Body of pancreas (tissue), 4 donors: ENCODE measurements around the gene TYW1. TPM values are rescaled to one million over a fixed set of nuclear protein-coding genes. Genes with fewer than 3 reads are reported as not detected.
"Not testable (repeated sequence)": the region's sequence is repeated elsewhere in the genome, so short reads cannot be mapped to it uniquely, and the experiment has no call there.

Experiments
- ATAC-seq: fragments of 150-250 bp; one replicate; pipeline ENCODE4 v1.9.1; 2016
- DNase-seq, 4 donors: peaks; one replicate each; pipeline ENCODE4 v3.0.0-alpha.2; 2019
- H3K27ac ChIP-seq, 4 donors: fragments of 200-600 bp; sonication (generic); 1 replicate in 3 of 4; 2 replicates in 1 of 4; pipeline versions ENCODE4 v1.5.1 to v1.6.1; 2016 to 2019; ENCODE audit warnings: mild to moderate bottlenecking in 1 of 4, mixed read lengths in 1 of 4, moderate library complexity in 1 of 4
- H3K27me3 ChIP-seq, 2 donors: fragments of 200-600 bp; sonication (generic); one replicate each; pipeline ENCODE4 v1.6.0; 2016; ENCODE audit warnings: mild to moderate bottlenecking in 1 of 2
- H3K36me3 ChIP-seq, 2 donors: fragments of 200-600 bp; sonication (generic); replicated peaks in 1 of 2; 2 replicates each; pipeline ENCODE4 v1.5.1; 2016; ENCODE audit warnings: low read depth in 2 of 2; ENCODE audit not compliant: insufficient read depth in 1 of 2
- H3K4me1 ChIP-seq: fragments of 200-600 bp; sonication (generic); one replicate; pipeline ENCODE4 v1.6.0; 2016
- H3K4me3 ChIP-seq, 2 donors: fragments of 200-600 bp; sonication (generic); 1 replicate in 1 of 2; 2 replicates in 1 of 2; pipeline ENCODE4 v1.5.1; 2016 to 2019
- H3K9me3 ChIP-seq, 3 donors: fragments of 200-600 bp; sonication (generic); 1 replicate in 2 of 3; 2 replicates in 1 of 3; pipeline ENCODE4 v1.5.1; 2016
- CTCF ChIP-seq, 7 experiments: fragments of 450-650 bp in 4 of 7; fragments of 200-600 bp in 3 of 7; sonication (generic) in 3 of 7; IDR thresholded peaks; one replicate each; pipeline ENCODE4 v1.5.1; 2016 to 2019; ENCODE audit warnings: antibody characterized with exemption in 7 of 7
- POLR2A ChIP-seq, 3 donors: fragments of 450-650 bp; IDR thresholded peaks; one replicate each; pipeline ENCODE4 v1.6.1; 2016; ENCODE audit warnings: antibody characterized with exemption in 3 of 3, mild to moderate bottlenecking in 2 of 3
- WGBS, 2 donors: methylation state at CpG; one replicate each; pipeline ENCODE4 v1.1.5; 2017; 5-methylcytosine and 5-hydroxymethylcytosine counted together
- intact Hi-C: fragments of 100-400 bp; cut with DNase I; formaldehyde crosslinking; loops from one replicate; pipeline ENCODE4 v1.15.1; 2023
- total RNA-seq, 2 donors: library from RNA; depleted of rRNA; stranded (reverse); fragments of >200 nt; gene quantifications; one replicate each; pipeline ENCODE4 v1.1.0, GENCODE V29; 2016

TYW1 gene
- total RNA-seq, 2 donors from 2014 or later = 7.6 to 15.6 TPM

GRCh38 chr7:67100038-67100437 is 103.4 kb downstream of the TYW1 start:
- DNase-seq, ATAC-seq, H3K27me3 ChIP-seq, H3K36me3 ChIP-seq, H3K9me3 ChIP-seq, H3K27ac ChIP-seq, H3K4me1 ChIP-seq, H3K4me3 ChIP-seq, intact Hi-C loops: not testable (repeated sequence)
- 95 to 96% methylated on average over 6 of the region's 6 CpGs for WGBS, 2 donors

- no peaks in the 10 kb centered on the region for H3K27me3 ChIP-seq
- TF ChIP-seq POLR2A (IDR thresholded peaks at IDR 0.05) (no peak), CTCF (IDR thresholded peaks at IDR 0.05) (no peak)
- DNase-seq (no peak), ATAC-seq (no peak)
- H3K36me3 ChIP-seq = no peaks in the 10 kb centered on the region
- H3K27ac ChIP-seq = no peak overlapping the region
- intact Hi-C loops = no loop called here
- H3K9me3 ChIP-seq = no peaks in the 10 kb centered on the region
- 66 to 75% methylated on average over 4 of the region's 4 CpGs for WGBS, 2 donors
- no peaks in the 10 kb centered on the region for H3K4me1 ChIP-seq
- H3K4me3 ChIP-seq = no peak overlapping the region
These were observed 104.3 kb downstream of the TYW1 start for GRCh38 chr7:67100956-67101361.

- DNase-seq, H3K27me3 ChIP-seq, H3K4me1 ChIP-seq, H3K27ac ChIP-seq, intact Hi-C loops, ATAC-seq, H3K4me3 ChIP-seq, H3K9me3 ChIP-seq, H3K36me3 ChIP-seq: not testable (repeated sequence)
- 68 to 90% methylated on average over 3 to 4 of the region's 4 CpGs for WGBS, 2 donors
These were observed 108.3 kb downstream of the TYW1 start for GRCh38 chr7:67104937-67105336.

- H3K36me3 ChIP-seq = no peaks in the 10 kb centered on the region
- H3K27ac ChIP-seq = no peak overlapping the region
- WGBS, 2 donors = 39 to 55% methylated on average over 4 of the region's 4 CpGs
- no peak for TF ChIP-seq POLR2A (IDR thresholded peaks at IDR 0.05)
- TF ChIP-seq CTCF (IDR thresholded peaks at IDR 0.05) = no peak
- H3K27me3 ChIP-seq = no peaks in the 10 kb centered on the region
- DNase-seq (no peak), ATAC-seq (no peak)
- H3K4me1 ChIP-seq = no peaks in the 10 kb centered on the region
- H3K9me3 ChIP-seq = no peaks in the 10 kb centered on the region
- no peak overlapping the region for H3K4me3 ChIP-seq
- intact Hi-C loops = no loop called here
These were observed 108.7 kb downstream of the TYW1 start for GRCh38 chr7:67105377-67105776.

GRCh38 chr7:67106255-67106654 is 109.6 kb downstream of the TYW1 start:
- H3K36me3 ChIP-seq, H3K27ac ChIP-seq, H3K4me1 ChIP-seq, intact Hi-C loops, DNase-seq, H3K4me3 ChIP-seq, ATAC-seq, H3K27me3 ChIP-seq, H3K9me3 ChIP-seq: not testable (repeated sequence)
- 90 to 96% methylated on average over 4 of the region's 4 CpGs for WGBS, 2 donors

- H3K36me3 ChIP-seq, H3K27me3 ChIP-seq, intact Hi-C loops, ATAC-seq, H3K4me3 ChIP-seq, DNase-seq, H3K4me1 ChIP-seq, H3K27ac ChIP-seq, H3K9me3 ChIP-seq: not testable (repeated sequence)
- 100% methylated on average over 2 of the region's 2 CpGs for WGBS, 2 donors
These were observed 114.7 kb downstream of the TYW1 start for GRCh38 chr7:67111342-67111741.

- H3K27me3 ChIP-seq, H3K4me1 ChIP-seq, ATAC-seq, H3K27ac ChIP-seq, H3K4me3 ChIP-seq, H3K9me3 ChIP-seq, DNase-seq, H3K36me3 ChIP-seq, intact Hi-C loops: not testable (repeated sequence)
These were observed 118.0 kb downstream of the TYW1 start for GRCh38 chr7:67114483-67115246.

GRCh38 chr7:67120491-67120890 is 123.9 kb downstream of the TYW1 start:
- H3K27ac ChIP-seq, H3K36me3 ChIP-seq, DNase-seq, H3K4me3 ChIP-seq, intact Hi-C loops, H3K9me3 ChIP-seq, H3K4me1 ChIP-seq, ATAC-seq, H3K27me3 ChIP-seq: not testable (repeated sequence)
- WGBS, 2 donors = 94 to 95% methylated on average over 2 of the region's 2 CpGs

- H3K4me3 ChIP-seq, intact Hi-C loops, H3K27me3 ChIP-seq, ATAC-seq, DNase-seq, H3K9me3 ChIP-seq, H3K36me3 ChIP-seq: not testable (repeated sequence)
- WGBS, 2 donors = 42 to 47% methylated on average over 5 of the region's 5 CpGs
- Histone ChIP-seq H3K4me1 (peaks cover 18% of the 10 kb centered on the region), H3K27ac (peak overlapping the region in 1 of 4 donors; percentile 70)
These were observed 131.6 kb downstream of the TYW1 start for GRCh38 chr7:67128257-67128656.

GRCh38 chr7:67130766-67131165 is 134.1 kb downstream of the TYW1 start:
- H3K27ac ChIP-seq, ATAC-seq, DNase-seq: not testable (repeated sequence)

More at GRCh38 chr7:67130766-67131165, 134.1 kb downstream of the TYW1 start:
- H3K4me3 ChIP-seq, intact Hi-C loops, H3K9me3 ChIP-seq, H3K27me3 ChIP-seq, H3K36me3 ChIP-seq: not testable (repeated sequence)
- 63 to 80% methylated on average over 1 of the region's 1 CpG for WGBS, 2 donors
- H3K4me1 ChIP-seq = peaks cover 18% of the 10 kb centered on the region
